Activated CD4-positive, alpha-beta T cell treated with anti-CD3 and anti-CD28 coated beads, Interleukin-2, amount 50 U/mL, for 48 hours (primary cell): ENCODE results near the gene PIP4K2B.

Experiments used
- DNase-seq, 2 experiments: peaks; one replicate each; pipeline ENCODE4 v3.0.0-alpha.2; 2020

Gene PIP4K2B

GRCh38 chr17:38777641-38778250 lies 21.6 kb downstream of the PIP4K2B start:
- no peak for DNase-seq

GRCh38 chr17:38773258-38773657 lies 26.1 kb downstream of the PIP4K2B start:
- no peak for DNase-seq

GRCh38 chr17:38768417-38768816 lies 30.9 kb downstream of the PIP4K2B start:
- DNase-seq, result no peak

- no peak for DNase-seq
Observed at GRCh38 chr17:38766341-38766740, 33.0 kb downstream of the PIP4K2B start.

GRCh38 chr17:38762231-38762630 lies 37.1 kb downstream of the PIP4K2B start:
- no peak for DNase-seq

- peak; percentile 35 to 50 for DNase-seq
Observed at GRCh38 chr17:38761612-38762011, 37.7 kb downstream of the PIP4K2B start.

GRCh38 chr17:38753071-38753506 lies 46.3 kb downstream of the PIP4K2B start:
- no peak for DNase-seq

- DNase-seq, result peak; percentile 97 to 99
Observed at GRCh38 chr17:38752308-38753070, 46.9 kb downstream of the PIP4K2B start, which contains the start of gene PSMB3. TSS of gene PSMB3 (plus strand) at chr17:38752741. CDS start at chr17:38752827, 86 bp downstream.

- peak; percentile 87 to 89 for DNase-seq
Observed at GRCh38 chr17:38751808-38752307, 47.5 kb downstream of the PIP4K2B start.

GRCh38 chr17:38751144-38751807 lies 48.1 kb downstream of the PIP4K2B start:
- DNase-seq, result no peak

GRCh38 chr17:38750312-38751121 lies 48.8 kb downstream of the PIP4K2B start:
- no peak for DNase-seq

GRCh38 chr17:38750044-38750311 lies 49.4 kb downstream of the PIP4K2B start:
- DNase-seq, result no peak

- DNase-seq, result no peak
Observed at GRCh38 chr17:38749223-38750043, 49.9 kb downstream of the PIP4K2B start.

- no peak for DNase-seq
Observed at GRCh38 chr17:38748892-38749222, 50.5 kb downstream of the PIP4K2B start.

GRCh38 chr17:38748149-38748891 lies 51.0 kb downstream of the PIP4K2B start, which contains the start of gene PCGF2:
TSS of gene PCGF2 (minus strand) at chr17:38748336. CDS start at chr17:38740402, 7,934 bp downstream.
- peak in 1 of 2 experiments; percentile 54 for DNase-seq

- DNase-seq, result no peak
Observed at GRCh38 chr17:38747463-38748148, 51.8 kb downstream of the PIP4K2B start.

GRCh38 chr17:38746849-38747462 lies 52.4 kb downstream of the PIP4K2B start:
- no peak for DNase-seq

GRCh38 chr17:38746004-38746848 lies 53.1 kb downstream of the PIP4K2B start:
- DNase-seq, result no peak

- DNase-seq, result no peak
Observed at GRCh38 chr17:38745545-38745944, 53.8 kb downstream of the PIP4K2B start.
